HG02970 (cell line): Measurements from ENCODE around the gene TMTC2.
"Not testable (repeated sequence)": the region's sequence is repeated elsewhere in the genome, so short reads cannot be mapped to it uniquely, and the experiment has no call there.

Experiments
- ATAC-seq: cut with Tn5 transposase; IDR thresholded peaks from one replicate; pipeline ENCODE4 v1.9.1; 2021; ENCODE audit warnings: mild to moderate bottlenecking, moderate library complexity, moderate number of reproducible peaks; ENCODE audit not compliant: unreplicated experiment, low FRiP score

The TMTC2 gene

GRCh38 chr12:83102499-83102898 lies 415.8 kb downstream of the TMTC2 start:
- no peak for ATAC-seq

- ATAC-seq, result no peak
Measured at GRCh38 chr12:83106873-83107272, 420.2 kb downstream of the TMTC2 start.

GRCh38 chr12:83110424-83110823 lies 423.7 kb downstream of the TMTC2 start:
- ATAC-seq, result no peak

DNA sequence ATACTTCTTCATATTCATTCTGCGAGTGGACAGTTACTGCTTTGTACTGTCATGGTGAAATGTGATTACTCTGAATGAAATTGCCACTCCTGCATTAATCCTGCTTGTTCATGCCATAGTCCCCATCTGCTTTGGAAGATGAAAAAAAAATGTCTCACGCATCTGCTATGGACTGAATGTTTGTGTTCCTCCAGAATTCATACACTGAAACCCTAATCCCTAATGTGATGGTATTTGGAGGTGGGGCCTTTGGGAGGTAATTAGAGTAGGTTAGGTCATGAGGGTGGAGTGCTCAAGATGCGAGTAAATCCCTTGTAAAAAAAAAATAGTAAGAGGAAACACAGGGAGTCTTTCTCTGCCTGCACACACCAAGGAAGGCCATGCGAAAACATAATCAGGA lies 427.2 kb downstream of the TMTC2 start:
- no peak for ATAC-seq

GRCh38 chr12:83114966-83115365 lies 428.3 kb downstream of the TMTC2 start:
- no peak for ATAC-seq

DNA sequence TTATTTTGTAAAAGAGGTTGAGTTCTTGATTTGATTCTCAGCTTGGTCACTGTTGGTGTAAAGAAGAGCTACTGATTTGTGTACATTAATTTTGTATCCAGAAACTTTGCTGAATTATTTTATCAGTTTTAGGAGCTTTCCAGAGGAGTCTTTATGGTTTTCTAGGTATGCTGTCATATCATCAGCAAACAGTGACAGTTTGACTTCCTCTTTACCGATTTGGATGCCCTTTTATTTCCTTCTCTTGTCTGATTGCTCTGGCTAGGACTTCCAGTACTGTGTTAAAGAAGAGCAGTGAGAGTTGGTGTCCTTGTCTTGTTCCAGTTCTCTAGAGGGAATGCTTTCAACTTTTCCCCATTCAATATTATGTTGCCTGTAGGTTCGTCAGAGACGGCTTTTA lies 431.2 kb downstream of the TMTC2 start:
- ATAC-seq, result not testable (repeated sequence)

GRCh38 chr12:83121897-83122622 lies 435.4 kb downstream of the TMTC2 start:
- no peak for ATAC-seq

GRCh38 chr12:83122623-83122934 lies 435.9 kb downstream of the TMTC2 start:
- no peak for ATAC-seq

GRCh38 chr12:83123039-83123438 lies 436.3 kb downstream of the TMTC2 start:
- ATAC-seq, result no peak

DNA sequence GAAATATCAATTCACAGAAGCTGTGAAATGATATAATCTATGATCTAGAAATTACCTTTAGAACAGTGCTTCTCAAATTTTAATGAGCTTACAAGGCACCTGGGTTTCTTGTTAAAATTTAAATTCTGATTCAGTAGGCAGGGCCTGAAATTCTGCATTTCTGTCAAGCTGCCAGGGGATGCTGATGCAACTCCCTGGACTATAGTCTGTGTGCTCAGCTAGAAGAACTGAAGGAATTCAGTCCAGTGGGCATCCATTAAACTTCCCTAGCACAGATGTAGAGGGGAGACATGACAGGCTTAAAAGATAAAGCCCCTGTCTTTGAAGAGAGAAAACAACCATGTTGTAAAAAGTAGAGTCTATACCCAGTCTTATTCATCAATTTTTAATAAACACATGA lies 441.8 kb downstream of the TMTC2 start:
- no peak for ATAC-seq

- ATAC-seq, result no peak
Measured at GRCh38 chr12:83130178-83130577, 443.5 kb downstream of the TMTC2 start.

DNA sequence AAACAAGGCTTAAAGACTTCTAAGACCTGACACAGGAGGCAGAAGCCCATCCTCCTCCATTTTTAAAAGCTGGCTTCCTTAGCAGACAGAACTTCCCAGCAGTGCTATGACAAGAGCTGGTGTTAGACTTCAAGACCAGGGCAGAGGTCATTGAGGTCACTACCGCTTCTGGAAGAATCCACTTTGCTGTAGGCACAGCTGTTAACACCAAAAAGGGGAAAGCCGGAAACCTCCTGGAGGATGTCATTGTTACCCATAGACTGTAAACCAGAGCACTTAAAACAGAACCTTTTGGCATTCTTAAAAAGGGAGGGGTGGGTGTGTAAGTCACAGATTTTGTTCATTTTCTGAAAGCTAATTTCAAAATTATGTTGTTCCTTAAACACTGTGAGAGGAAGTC lies 445.7 kb downstream of the TMTC2 start:
- ATAC-seq, result no peak

GRCh38 chr12:83136411-83136810 lies 449.7 kb downstream of the TMTC2 start:
- no peak for ATAC-seq

DNA sequence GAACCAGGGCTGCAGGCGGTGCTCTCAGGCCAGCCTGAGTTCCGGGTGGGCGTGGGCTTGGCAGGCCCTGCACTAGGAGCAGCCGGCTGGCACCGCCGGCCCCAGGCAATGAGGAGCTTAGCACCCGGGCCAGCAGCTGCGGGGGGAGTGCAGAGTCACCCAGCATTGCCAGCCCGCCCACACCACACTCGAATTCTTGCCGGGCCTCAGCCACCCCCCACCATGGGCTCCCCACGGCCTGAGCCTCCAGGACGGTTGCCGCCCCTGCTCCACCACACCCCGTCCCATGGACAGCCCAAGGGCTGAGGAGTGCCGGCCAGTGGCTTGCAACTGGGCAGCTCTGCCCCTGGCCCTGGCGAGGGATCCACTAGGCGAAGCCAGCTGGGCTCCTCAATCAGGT lies 453.4 kb downstream of the TMTC2 start:
- no peak for ATAC-seq

DNA sequence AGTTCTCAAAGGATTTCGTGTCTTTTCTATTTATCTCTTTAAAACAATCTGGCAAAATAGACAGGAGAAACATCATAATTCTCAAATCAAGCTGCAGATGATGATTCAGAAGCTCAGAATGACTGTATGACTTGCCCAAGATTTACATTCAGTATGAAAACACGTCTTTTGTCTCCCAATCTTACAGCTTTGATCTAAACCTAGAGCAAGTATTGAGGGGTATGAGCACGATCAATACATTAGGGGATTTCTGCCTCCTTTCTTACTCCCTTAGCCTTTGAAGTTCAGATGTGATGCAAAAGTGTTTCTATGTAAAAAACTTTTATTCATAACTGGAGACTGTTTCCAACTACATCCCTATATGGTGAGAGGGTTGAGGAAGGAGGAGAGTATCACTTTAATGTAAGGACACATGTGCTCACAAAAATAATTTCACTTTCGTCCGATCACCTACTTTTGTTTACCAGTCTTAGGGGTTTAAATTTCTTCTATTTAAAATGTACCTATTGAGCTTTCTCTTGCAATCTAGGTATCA lies 454.8 kb downstream of the TMTC2 start:
- ATAC-seq, result no peak

GRCh38 chr12:83142914-83143313 lies 456.2 kb downstream of the TMTC2 start:
- no peak for ATAC-seq

DNA sequence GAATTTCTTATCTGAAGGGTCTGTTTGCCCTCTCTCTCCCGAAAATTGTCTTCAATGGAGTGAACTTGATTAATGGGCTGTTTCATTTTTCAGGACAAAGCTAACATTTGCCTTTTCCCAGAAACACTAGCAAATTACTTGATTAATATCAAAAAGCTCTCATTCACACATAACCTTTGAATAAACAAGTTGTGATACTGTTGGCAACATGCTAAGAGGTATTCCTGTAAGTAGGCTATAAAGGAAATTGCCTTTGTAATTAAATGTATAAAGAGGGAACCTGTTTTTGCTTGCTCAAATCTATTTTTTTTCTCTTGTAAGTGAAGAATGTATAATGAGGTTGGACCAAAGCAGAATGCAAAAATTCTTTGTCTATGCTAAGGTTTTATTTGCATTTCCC lies 457.2 kb downstream of the TMTC2 start:
- ATAC-seq, result no peak

DNA sequence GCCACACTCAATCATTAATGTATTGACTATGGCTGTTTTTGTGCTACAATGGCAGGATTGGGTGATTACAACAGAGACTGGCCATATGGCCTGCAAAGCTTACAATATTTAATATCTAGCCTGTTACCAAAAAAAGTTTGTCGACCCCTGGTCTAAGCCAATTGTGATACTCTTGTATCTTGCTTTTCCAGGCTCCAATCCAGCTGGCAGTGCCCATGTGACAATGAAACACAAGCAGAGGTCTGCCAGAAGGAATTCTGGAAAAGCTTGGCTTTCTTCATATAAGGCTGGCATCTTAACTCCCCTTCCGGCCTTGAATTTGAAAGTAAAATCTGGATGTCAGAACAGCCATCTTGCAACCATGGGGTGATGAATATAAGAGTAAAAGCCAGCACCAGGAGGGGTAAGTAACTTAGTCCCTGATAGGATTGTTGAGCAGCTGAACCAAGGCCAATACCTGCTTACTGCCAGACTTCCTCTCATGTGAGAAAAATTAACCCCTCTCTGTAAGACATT lies 458.7 kb downstream of the TMTC2 start:
- no peak for ATAC-seq

- no peak for ATAC-seq
Measured at GRCh38 chr12:83147341-83147740, 460.6 kb downstream of the TMTC2 start.

DNA sequence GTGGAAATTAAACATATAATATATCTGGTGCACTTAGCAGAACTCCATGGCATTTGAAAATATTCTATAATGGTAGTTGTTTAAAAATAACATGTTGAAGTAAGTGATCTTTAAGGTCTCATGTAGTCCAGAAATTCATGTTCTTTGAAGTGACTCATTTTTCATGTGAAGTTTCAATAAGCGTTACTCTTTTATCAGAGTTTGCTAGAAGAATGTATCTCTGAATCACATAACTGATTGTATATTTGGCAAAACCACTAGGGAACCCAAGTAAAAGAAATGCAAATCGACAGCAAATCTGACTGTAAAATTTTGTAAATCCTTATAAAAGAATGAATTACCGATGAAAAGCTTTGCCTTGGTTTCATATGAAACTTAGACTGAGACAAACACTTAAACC lies 463.3 kb downstream of the TMTC2 start:
- no peak for ATAC-seq

- no peak for ATAC-seq
Measured at GRCh38 chr12:83150465-83151189, 463.9 kb downstream of the TMTC2 start.

- ATAC-seq, result no peak
Measured at GRCh38 chr12:83153177-83153576, 466.5 kb downstream of the TMTC2 start.
